Thyroid gland (tissue), 4 donors: Measurements from ENCODE around the gene YRDC. TPM values are rescaled to one million over a fixed set of nuclear protein-coding genes. Genes with fewer than 3 reads are reported as not detected.

ENCODE experiments used
- DNase-seq, 2 donors: peaks; one replicate each; pipeline ENCODE4 v3.0.0-alpha.2; 2019
- H3K27ac ChIP-seq, 3 donors: fragments of 200-600 bp; sonication (generic); 1 replicate in 2 of 3; 2 replicates in 1 of 3; pipeline ENCODE4 v1.5.1; 2016 to 2019; ENCODE audit warnings: mild to moderate bottlenecking in 1 of 3, moderate library complexity in 1 of 3
- H3K27me3 ChIP-seq: fragments of 200-600 bp; sonication (generic); one replicate; pipeline ENCODE4 v1.5.1; 2019
- H3K36me3 ChIP-seq, 2 donors: fragments of 200-600 bp; sonication (generic); one replicate each; pipeline ENCODE4 v1.5.1; 2016 to 2019
- H3K4me1 ChIP-seq, 2 donors: fragments of 200-600 bp; sonication (generic); one replicate each; pipeline ENCODE4 v1.5.1; 2017 to 2019
- H3K4me3 ChIP-seq, 3 donors: fragments of 200-600 bp; sonication (generic); replicated peaks in 1 of 3; 1 replicate in 2 of 3; 2 replicates in 1 of 3; pipeline ENCODE4 v1.5.1; 2016; ENCODE audit warnings: mild to moderate bottlenecking in 1 of 3
- H3K9me3 ChIP-seq: fragments of 200-600 bp; sonication (generic); one replicate; pipeline ENCODE4 v1.5.1; 2017
- POLR2A ChIP-seq, 2 donors: fragments of 450-650 bp; IDR thresholded peaks; one replicate each; pipeline ENCODE4 v1.6.1; 2017; ENCODE audit warnings: antibody characterized with exemption in 2 of 2, mild to moderate bottlenecking in 2 of 2, moderate library complexity in 1 of 2
- WGBS, 2 donors: methylation state at CpG; one replicate each; pipeline ENCODE4 v1.1.5; 2017; 5-methylcytosine and 5-hydroxymethylcytosine counted together
- intact Hi-C: fragments of 100-400 bp; cut with DNase I; formaldehyde crosslinking; loops from one replicate; pipeline ENCODE4 v1.15.1; 2023
- total RNA-seq, 4 donors: library from RNA; depleted of rRNA; stranded (reverse); fragments of >200 nt; gene quantifications; one replicate each; pipeline ENCODE4 v1.2.3, GENCODE V29; 2016
- TF ChIP-seq, protein P1 (sequence below), 6 experiments: fragments of 200-600 bp in 3 of 6; fragments of 450-650 bp in 3 of 6; sonication (generic) in 3 of 6; IDR thresholded peaks; one replicate each; pipeline ENCODE4 v1.5.1; 2016 to 2019; ENCODE audit warnings: antibody characterized with exemption in 6 of 6, mild to moderate bottlenecking in 2 of 6, inconsistent platforms in 1 of 6, moderate library complexity in 1 of 6

YRDC gene
- total RNA-seq: 10 to 100 TPM in 2 of 4 donors, 1 to 10 TPM in 2; 7.1 to 15.6 (median 10.9) TPM

GRCh38 chr1:37807555-37808368, at the start of gene YRDC, which contains the start of gene C1orf122:
Gene YRDC, minus strand, starts transcription at chr1:37808208. Its CDS starts 28 bp downstream, at chr1:37808180.
Gene C1orf122, plus strand, starts transcription at chr1:37807790. Its CDS starts 615 bp downstream, at chr1:37808405.
- peak; percentile 30 to 80 for TF ChIP-seq POLR2A (IDR thresholded peaks at IDR 0.05)
- TF ChIP-seq, protein P1, sequence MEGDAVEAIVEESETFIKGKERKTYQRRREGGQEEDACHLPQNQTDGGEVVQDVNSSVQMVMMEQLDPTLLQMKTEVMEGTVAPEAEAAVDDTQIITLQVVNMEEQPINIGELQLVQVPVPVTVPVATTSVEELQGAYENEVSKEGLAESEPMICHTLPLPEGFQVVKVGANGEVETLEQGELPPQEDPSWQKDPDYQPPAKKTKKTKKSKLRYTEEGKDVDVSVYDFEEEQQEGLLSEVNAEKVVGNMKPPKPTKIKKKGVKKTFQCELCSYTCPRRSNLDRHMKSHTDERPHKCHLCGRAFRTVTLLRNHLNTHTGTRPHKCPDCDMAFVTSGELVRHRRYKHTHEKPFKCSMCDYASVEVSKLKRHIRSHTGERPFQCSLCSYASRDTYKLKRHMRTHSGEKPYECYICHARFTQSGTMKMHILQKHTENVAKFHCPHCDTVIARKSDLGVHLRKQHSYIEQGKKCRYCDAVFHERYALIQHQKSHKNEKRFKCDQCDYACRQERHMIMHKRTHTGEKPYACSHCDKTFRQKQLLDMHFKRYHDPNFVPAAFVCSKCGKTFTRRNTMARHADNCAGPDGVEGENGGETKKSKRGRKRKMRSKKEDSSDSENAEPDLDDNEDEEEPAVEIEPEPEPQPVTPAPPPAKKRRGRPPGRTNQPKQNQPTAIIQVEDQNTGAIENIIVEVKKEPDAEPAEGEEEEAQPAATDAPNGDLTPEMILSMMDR (IDR thresholded peaks at IDR 0.05): no peak
- peaks cover 13 to 17% of the 10 kb centered on the region in 2 donors for H3K4me1 ChIP-seq
- H3K27ac ChIP-seq: peak within 1 kb of the TSS; percentile 80 to 97 (median 88)
- H3K36me3 ChIP-seq: peaks cover 32 to 35% of the 10 kb centered on the region in 2 donors
- intact Hi-C loops: loop anchor here (5.0 to 10.0 kb wide), 3 partner anchors 55 to 213 kb away; partner anchors contain the start of genes CDCA8 and GNL2
- peak within 1 kb of the TSS; percentile 84 to 86 (median 85) for H3K4me3 ChIP-seq
- WGBS, 2 donors: 0 to 1% methylated on average over 12 to 24 of the region's 95 CpGs
- DNase-seq: peak; percentile 94 to 95
- H3K9me3 ChIP-seq: no peaks in the 10 kb centered on the region
- H3K27me3 ChIP-seq: no peaks in the 10 kb centered on the region

DNA sequence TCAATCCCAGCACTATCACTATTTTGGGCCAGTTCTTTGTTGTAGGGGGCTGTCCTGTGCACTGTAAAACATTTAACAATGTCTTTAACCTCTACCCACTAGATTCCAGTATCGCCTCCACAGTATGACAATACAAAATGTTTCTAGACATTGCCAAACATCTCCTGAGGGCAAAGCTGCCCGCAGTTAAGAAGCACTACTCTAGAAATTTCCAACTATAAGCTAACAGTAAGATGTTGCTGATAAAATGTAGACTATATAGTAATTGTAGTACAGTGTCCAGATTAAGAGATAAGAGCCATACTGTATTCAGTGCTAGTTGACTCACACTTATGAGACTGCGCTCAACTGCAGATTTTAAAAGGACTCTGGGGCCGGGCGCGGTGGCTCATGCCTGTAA, 46.4 kb upstream of the YRDC start:
- H3K27me3 ChIP-seq: no peaks in the 10 kb centered on the region
- no peak overlapping the region for H3K4me3 ChIP-seq
- 95 to 98% methylated on average over 6 of the region's 6 CpGs for WGBS, 2 donors
- TF ChIP-seq POLR2A (IDR thresholded peaks at IDR 0.05): no peak
- TF ChIP-seq, protein P1 (IDR thresholded peaks at IDR 0.05): no peak
- peaks cover 13 to 17% of the 10 kb centered on the region in 2 donors for H3K4me1 ChIP-seq
- H3K9me3 ChIP-seq: no peaks in the 10 kb centered on the region
- intact Hi-C loops: no loop called here
- no peak overlapping the region for H3K27ac ChIP-seq
- peaks cover 0 to 12% of the 10 kb centered on the region in 2 donors for H3K36me3 ChIP-seq
- no peak for DNase-seq

- Histone ChIP-seq H3K4me3 (no peak overlapping the region), H3K4me1 (peaks cover 7 to 13% of the 10 kb centered on the region in 2 donors), H3K27ac (no peak overlapping the region), H3K27me3 (no peaks in the 10 kb centered on the region), H3K36me3 (peaks cover 0 to 12% of the 10 kb centered on the region in 2 donors), H3K9me3 (no peaks in the 10 kb centered on the region)
- no peak for DNase-seq
- TF ChIP-seq, protein P1 (IDR thresholded peaks at IDR 0.05): no peak
- no peak for TF ChIP-seq POLR2A (IDR thresholded peaks at IDR 0.05)
- intact Hi-C loops: no loop called here
Observed at GRCh38 chr1:37853157-37853556, 45.1 kb upstream of the YRDC start.

- Histone ChIP-seq H3K27ac (no peak overlapping the region), H3K4me3 (no peak overlapping the region), H3K4me1 (peaks cover 7 to 11% of the 10 kb centered on the region in 2 donors), H3K9me3 (no peaks in the 10 kb centered on the region), H3K36me3 (peaks cover 0 to 6% of the 10 kb centered on the region in 2 donors), H3K27me3 (no peaks in the 10 kb centered on the region)
- DNase-seq: no peak
- intact Hi-C loops: no loop called here
- 71 to 79% methylated on average over 2 of the region's 2 CpGs for WGBS, 2 donors
- TF ChIP-seq, protein P1 (IDR thresholded peaks at IDR 0.05): no peak
- TF ChIP-seq POLR2A (IDR thresholded peaks at IDR 0.05): no peak
Observed at GRCh38 chr1:37851782-37852210, 43.8 kb upstream of the YRDC start.

DNA sequence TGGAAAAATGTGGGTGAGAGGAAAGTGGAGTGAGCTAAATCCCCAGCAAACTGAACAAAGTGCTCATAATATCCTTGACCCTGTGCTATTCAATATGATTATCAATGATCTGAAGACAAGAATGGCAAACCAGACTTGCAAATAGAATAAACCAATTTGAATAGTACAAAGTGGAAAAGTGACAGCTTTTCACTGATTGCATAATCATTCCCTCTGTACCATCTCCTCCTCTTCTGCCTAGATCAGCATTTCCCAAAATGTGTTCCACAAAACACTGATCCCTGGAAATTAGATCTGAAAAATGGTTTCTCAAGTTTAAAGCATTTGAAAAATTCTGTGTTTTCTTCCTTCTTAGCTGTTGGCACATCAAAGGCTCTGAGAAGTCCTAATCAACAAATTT, 43.3 kb upstream of the YRDC start:
- no peaks in the 10 kb centered on the region for H3K27me3 ChIP-seq
- H3K9me3 ChIP-seq: no peaks in the 10 kb centered on the region
- no peak overlapping the region for H3K27ac ChIP-seq
- H3K4me3 ChIP-seq: no peak overlapping the region
- peaks cover 7 to 11% of the 10 kb centered on the region in 2 donors for H3K4me1 ChIP-seq
- TF ChIP-seq, protein P1 (IDR thresholded peaks at IDR 0.05): no peak
- no peak for TF ChIP-seq POLR2A (IDR thresholded peaks at IDR 0.05)
- no peak for DNase-seq
- peaks cover 0 to 5% of the 10 kb centered on the region in 2 donors for H3K36me3 ChIP-seq
- intact Hi-C loops: no loop called here
